SIG-M5 treated with dmso at 0.1 percent for 504 hours (cell line): ENCODE results near the gene OCIAD1.
"Not testable (repeated sequence)": the region's sequence is repeated elsewhere in the genome, so short reads cannot be mapped to it uniquely, and the experiment has no call there.

Experiments used
- DNase-seq: peaks from one replicate; lab custom pipeline; 2025; ENCODE audit not compliant: unreplicated experiment; lab: John Stamatoyannopoulos, UW

OCIAD1 gene

DNA sequence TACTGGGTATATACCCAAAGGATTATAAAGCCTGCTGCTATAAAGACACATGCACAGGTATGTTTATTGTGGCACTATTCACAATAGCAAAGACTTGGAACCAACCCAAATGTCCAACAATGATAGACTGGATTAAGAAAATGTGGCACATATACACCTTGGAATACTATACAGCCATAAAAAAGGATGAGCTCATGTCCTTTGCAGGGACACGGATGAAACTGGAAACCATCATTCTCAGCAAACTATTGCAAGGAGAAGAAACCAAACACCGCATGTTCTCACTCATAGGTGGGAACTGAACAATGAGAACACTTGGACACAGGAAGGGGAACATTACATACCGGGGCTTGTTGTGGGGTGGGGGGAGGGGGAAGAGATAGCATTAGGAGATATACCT, 58.9 kb downstream of the OCIAD1 start:
- not testable (repeated sequence) for DNase-seq

DNA sequence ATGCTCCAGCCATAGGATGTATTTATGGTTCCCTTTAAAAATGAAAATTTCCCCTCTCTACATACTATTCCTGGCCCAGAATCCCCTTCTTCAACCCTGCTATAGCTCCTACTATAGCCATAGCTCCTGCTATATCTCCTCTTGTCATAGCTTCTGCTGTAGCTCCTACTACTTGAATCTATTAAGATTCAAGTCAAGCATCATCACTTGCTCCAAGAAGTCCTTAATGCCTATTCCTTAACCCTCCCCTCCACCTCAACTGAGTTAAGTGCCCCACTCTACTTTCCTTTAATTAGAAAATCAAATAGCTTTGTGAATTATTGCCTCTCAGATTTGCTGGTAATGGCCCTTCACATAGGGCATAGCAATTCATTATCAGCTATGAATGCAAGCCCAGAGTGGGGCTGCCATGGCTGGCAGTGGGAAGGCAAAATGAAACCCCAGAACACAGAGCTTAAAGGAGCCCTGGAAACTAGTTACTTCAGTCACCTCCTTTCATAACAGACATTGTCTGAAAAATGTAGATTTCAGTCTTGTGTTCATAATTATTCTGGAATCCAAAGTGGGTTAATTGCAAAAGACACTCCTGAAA, 60.2 kb downstream of the OCIAD1 start:
- no peak for DNase-seq

DNA sequence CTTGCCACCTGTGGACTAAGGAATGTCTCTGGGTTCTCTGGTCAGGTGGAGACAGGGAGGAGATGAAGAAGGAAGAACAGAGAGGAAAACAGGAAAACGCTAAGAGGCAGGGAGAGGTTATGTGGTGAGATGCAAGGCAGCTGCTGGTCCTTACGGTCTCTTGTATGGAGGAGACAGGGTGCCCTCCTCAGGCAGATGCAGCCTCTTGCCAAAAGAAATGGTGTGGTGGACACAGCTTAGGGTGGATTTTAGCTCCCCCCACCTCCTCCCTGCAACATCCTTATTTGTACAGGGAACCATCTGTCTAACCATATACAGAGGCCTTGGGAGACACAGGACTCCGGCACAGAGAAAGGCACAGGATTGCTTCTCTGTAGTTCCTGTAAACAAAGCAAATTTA, 66.0 kb downstream of the OCIAD1 start:
- DNase-seq, result no peak

DNA sequence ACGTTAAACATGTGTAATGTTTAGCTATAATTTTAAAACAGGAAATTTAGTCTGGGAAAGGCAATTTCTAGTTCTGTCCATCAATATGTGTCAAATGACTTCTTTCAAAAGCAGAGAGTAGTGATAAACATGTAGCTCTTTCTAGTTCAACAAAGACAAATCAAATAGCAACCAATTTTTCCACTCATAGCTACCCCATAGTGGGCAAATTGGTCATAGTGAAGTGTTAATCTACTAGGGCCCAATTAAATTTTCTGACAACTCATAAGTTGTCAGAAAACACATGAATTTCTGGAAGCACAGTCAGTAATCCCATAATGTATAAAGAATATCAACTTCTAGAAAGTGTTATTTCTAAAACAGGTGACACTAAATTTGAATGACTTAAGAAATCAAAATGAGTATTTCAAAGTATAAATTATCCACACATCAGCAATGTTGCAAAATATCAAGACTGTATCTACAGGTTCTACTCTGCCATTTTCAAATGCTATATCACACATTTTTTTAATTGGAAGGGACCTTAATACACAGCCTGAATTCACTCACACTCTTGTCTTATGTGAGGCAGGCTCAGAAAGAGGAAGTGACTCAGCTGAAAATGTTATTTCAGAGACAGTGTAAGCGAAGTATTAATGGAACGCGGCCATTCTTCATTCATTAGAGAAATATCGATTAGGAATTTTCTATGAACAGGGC, 68.0 kb downstream of the OCIAD1 start:
- DNase-seq, result peak; percentile 38

DNA sequence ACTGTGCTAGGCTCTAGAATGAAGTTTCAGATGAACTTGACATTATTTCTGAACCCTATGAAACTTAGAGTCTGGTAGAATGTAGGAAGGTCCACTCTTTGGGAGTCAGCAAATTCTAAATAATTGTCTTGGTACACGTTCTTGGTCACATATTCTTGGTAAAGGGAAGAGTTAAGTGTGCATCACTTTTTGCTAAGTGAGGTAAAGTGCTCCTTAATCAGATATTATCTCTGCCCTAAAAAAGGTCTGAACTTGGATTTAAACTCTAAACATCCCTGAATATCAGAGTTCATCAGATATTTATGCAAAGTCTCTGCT, 68.5 kb downstream of the OCIAD1 start:
- DNase-seq, result no peak

DNA sequence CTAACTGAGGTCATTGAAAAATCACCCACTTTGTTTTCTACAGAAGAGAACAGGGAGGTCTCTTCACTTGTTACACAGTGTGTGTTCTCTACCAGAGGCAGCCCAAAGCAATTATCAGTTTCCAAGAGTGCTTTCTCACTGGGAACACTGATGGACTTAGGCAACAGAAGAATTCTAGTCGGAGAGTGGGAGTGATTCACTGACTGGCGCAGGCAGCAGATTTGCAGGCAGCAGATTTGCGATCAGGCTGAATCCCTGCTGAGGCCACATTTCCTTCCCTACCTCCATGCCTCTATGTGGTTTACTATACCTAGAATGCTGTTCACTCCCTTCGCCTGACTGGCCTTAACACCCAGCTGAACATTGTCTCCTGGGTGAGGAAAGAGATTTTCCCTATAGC, 69.1 kb downstream of the OCIAD1 start:
- no peak for DNase-seq

DNA sequence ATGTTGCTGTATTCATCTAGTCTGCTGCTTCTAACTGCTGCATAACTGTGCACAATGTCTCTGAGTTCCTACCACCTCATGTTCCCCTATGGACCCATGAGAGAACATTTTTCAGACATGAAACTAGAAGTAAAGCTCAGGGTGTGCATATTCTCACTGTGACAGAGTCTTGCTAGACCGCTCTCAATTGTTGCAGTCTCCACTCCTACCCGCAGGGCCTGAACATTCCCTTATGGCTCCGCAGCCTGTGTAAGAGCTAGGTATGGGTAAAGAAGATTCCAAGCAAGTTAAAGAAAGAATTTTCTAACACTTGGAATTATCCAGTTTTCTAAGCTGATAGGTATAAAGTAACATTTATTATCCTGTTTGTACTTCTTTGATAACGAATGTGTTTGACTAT, 70.3 kb downstream of the OCIAD1 start:
- no peak for DNase-seq

DNA sequence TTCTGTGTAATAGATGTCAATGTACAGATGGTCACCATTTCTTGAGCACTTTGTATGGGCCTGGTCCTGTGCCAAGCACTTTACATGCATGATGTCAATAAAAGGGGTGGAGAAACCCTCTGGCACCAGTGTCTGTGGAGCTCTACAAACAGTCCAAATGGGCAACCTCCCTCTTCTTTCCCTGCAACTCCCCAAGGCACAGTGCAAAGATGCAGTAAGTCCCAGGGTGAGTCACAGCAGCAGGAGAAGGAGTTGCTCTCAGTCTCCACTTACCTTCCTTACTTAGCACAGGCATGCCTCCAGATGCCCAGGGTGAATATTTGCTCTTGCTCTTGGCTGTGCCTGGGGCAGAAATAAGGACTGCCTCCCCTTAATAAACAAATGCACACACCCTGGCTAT, 71.4 kb downstream of the OCIAD1 start:
- no peak for DNase-seq

DNA sequence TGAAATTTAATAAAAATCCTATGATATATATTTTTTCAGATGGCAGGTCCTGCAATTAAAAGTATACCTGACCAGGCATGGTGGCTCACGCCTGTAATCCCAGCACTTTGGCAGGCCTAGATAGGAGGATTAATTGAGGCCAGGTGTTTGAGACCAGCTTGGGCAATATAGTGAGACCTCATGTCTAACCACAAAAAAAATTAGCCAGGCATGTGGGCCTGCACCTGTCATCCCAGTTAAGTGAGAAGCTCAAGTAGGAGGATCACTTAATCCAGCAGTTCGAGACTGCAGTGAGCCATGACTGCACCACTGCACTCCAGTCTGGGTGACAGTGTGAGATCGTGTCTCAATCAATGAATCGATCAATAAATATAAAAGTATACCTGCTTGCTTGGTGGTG, 73.2 kb downstream of the OCIAD1 start:
- DNase-seq, result no peak

DNA sequence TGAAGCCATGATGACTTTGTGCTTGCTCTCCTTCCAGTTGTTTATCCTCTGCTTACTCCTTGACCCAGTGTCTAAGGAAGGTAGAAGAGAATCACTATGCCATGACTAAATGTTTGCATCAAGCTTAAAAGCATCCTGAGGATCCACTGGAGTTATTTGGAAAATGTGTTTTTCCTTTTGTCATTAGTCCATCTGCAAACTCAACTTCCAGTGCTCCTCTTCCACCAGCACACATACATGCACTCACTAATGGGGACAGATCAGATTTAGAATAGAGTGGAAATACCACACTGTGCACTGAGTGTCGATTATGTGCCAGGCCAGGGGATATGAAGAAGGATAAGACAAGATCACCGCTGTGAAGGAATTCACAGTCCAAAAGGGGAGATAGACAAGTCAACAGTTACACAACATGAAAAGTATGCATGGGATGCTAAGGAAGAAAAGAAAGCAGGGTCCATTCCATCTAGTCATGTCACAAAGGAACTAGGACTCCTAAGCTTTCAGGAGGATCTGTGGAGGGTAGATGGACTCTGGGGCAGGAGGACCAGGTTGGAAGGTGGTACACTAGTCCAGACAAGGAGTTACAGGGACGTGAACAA, 73.8 kb downstream of the OCIAD1 start:
- no peak for DNase-seq

DNA sequence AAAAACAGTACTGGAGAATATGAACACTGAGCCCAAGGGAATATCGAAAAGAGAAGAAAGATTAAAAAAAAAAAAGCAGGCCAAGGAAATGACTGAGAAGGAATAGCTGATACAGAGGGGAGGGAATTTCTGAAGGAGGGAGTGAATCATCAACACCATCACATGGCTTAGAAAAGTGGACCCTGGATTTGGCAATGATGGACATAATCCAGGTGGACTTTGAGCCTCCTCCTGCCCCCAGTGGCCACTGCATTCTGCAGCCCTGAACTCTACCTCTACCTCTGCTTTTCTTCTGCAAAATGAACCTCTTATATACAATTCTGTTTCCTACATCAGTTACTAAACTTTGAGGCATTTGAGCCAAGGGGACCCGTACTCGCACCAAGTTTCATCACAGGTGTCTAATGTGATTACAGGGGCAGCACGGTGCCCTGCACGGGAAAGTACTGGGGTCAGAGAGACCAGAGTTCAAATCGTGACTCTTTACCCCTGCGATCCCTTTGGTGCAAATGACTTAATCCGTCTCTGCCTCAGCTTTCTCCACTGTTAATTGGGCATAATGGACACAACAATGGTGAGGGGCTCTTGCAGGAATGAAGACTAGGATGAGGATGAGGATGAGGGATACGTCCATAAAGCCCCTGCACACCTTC, 74.6 kb downstream of the OCIAD1 start:
- no peak for DNase-seq

DNA sequence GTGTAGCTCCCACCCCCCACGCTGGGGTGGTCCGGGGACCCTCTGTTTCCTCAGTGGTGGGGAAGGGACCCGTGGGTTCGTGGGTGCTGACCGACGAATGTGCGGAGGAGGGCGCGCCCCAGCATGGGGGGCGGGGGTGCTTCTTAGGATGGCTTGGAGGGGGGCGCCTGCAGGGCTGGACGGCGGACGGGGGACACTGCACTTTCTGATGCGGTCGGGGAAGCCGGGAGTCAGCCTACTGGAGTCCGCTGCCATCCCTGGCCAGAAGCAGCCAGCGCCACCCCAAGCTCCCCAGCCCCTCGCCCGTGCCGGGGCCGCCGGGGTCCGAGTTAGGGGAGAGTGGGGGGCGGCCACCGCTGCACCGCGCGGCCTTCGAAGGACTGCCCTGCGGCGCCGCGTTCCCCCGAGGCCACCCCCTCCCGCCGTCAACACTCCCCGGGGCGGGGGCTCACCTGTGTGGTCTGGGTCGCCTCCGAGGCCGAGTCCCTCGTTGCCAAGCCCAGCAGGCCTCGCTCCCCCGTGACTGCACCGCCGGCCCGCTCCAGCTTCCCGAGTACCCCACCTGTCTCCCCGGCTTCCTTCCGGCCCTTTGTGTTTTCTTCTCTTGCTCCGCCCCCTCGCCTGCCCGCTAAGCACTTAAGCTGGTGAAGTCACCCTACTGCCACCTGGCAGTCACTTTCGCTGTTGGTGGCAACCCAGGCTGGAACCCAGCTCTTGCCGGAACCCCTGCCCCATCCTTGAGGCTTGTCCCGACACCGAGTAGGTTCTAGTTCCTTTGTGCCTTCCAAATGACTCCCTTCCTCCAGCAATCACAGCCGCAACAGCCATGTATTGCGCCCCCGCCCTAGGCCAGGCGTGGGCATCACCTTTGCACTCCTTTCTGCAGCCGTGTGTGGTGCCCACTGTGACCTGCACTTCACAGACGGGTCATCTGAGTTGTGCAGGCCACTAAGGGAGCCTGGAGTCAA, 75.6 kb downstream of the OCIAD1 start, which contains the start of gene OCIAD2:
OCIAD2 (minus strand) TSS at position 569 of the 968 bp plus-strand sequence. CDS start 2,225 bp downstream, outside the sequence.
- peak; percentile 50 for DNase-seq

DNA sequence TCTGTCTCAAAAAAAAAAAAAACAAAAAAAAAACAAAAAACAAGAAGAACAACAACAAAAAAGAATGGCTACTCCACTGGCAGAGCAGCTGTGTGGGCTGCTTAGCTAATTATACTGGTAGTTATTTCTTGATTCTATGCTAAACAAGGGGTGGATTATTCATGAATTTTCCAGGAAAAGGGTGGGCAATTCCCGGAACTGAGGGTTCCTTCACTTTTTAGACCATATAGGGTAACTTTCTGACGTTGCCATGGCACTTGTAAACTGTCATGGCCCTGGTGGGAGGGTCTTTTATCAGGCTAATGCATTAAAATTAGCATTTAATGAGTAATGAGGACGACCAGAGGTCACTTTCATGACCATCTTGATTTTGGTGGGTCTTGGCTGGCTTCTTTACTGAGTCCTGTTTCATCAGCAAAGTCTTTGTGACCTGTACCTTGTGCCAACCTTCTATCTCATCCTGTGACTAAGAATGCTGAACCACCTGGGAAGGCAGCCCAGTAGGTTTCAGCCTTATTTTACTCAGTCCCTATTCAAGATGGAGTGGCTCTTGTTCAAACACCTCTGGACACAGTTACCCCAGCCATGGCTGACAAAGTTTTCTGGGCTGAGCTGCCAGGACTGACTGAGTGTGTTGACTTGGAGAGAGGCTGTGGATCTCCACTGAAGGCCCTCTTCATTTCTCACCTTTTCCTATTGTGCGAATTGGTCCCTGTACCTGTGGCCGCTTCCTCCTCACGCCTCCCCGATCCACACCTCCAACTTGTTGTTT, 77.0 kb downstream of the OCIAD1 start:
- no peak for DNase-seq

DNA sequence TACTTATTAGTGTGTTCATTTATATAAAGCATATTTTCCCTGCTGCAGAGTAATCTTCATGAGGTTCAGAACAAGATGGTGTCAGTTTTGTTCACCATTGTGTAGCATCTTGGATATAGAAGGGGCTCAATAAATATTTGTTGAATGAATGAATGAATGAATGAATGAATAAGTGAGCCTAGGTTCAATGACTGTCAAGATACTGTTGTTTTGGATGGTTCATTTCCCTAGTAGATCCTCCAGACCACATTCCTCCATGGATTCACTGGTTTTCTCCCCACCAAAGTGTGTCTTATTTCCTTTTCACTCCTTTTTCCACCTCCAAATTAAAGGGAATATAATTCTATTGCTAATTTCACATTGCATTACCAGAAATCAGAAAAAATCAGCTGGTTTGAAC, 77.8 kb downstream of the OCIAD1 start:
- no peak for DNase-seq

DNA sequence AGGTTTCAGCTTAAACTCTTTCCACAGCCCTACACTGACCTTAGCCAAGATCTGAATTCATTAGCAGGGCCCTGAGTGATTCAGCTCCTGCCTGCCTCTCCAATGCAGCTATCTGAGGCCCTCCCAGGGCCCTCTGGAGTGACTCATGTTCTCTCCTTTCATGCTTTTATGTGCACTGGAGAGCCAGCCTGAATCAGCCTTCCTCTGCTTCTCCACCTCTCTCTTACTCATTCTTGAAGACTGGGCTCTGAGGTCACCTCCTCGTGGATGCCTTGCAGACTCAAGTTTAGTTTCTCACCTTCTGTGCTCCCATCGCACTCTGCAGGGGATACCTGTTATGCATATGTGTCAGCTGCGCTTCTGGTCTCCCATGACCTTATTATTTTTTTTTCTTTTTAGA, 78.8 kb downstream of the OCIAD1 start:
- DNase-seq, result no peak

DNA sequence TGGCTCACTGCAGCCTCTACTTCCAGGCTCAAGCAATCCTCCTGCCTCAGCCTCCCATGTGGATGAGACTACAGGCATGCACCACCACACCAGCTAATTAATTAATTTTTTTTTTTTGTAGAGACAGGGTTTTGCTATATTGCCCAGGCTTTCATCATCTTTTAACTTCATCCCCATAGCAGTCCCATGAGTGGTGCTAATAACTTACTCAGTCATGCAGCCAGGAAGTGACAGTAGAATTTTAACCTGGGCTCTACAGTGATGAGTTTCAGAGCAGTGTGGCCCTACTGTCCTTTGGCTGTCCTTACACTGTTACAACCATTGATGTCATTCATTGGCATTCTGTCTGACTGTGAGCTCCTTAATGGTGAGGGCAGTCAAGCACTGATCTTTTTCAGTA, 79.6 kb downstream of the OCIAD1 start:
- no peak for DNase-seq
